GM12873 (cell line): ENCODE measurements around the gene B4GALT4.

Source experiments
- CTCF ChIP-seq: IDR thresholded peaks from 2 replicates; pipeline ENCODE4 v1.5.1; 2012; ENCODE audit warnings: low read depth, mild to moderate bottlenecking, moderate library complexity, low read length, control low read depth; ENCODE audit not compliant: insufficient read depth; ENCODE audit errors: missing control alignments

B4GALT4 gene

GRCh38 chr3:119211193-119211592 lies 29.5 kb downstream of the B4GALT4 start:
- TF ChIP-seq CTCF: no peak

DNA sequence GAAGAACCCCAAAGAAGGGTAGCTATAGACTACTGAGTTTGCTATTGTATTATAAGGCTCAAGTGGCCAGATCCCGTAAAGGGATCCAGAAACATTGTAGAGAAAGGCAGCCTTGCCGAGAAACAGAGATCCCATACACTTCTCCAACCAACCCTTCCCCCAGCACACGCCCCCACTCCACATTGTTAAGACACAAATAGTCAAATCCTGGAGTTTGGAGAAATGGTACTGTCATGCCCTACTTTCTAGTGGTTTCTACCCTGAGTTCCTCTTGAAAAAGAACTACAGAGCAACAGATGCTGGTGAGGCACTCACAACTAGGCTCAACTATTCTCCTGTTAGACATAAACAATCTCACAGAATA lies 33.2 kb downstream of the B4GALT4 start:
- TF ChIP-seq CTCF: no peak

GRCh38 chr3:119206611-119207511 lies 33.8 kb downstream of the B4GALT4 start:
- no peak for TF ChIP-seq CTCF

DNA sequence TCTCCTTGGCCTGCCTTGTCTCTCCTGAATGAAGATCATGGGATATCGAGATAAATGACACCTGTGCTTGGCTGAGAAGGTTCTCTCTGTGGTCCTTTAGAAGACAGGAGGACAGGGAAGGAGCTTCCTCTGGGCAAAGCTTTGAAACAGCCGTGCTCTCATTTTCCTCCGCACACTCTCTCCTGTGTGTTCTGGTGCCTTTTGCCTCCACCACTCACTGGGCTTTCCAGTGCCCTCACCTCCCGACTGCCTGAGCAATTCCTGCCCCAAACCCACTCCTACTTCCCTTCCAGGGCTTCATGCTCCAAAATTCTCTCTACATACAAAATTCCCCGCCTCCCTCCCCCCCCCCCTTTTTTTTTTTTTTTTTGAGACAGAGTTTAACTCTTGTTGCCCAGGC lies 35.0 kb downstream of the B4GALT4 start:
- no peak for TF ChIP-seq CTCF

DNA sequence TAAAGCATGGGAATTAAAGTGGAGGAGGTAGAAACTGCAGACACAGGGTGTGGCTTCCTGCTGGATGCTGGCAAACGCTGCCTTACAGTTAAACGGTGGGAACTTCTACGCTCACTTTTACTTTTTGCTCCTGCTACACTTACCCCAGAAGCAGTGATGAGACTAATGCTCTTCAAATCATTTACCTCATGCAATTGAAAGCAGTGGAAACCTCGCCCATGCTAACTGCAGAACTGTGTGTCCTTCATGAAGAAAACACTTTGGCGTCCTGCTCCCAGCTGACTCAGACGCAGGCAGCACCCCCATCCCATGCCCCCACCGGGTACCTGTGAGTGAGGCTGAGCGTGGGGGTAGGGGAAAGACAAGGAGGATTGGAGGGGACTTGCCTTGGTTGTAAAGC lies 35.5 kb downstream of the B4GALT4 start:
- no peak for TF ChIP-seq CTCF

GRCh38 chr3:119195911-119196310 lies 44.8 kb downstream of the B4GALT4 start:
- TF ChIP-seq CTCF: no peak

DNA sequence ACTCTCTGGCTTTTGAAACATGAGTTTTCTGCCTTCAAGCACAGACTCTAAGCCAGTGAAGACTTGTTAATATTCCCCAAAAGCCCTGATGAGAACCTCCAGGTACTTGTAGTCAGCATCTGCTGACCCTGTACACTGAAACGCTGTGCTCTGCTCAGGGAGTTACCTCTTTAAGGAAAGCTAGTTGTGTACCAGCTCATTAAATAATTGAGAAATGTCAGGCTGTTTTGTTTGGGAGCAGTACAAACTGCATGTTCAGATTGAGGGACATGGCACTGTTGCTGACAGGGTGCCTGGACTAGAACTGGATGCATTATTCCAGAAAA lies 45.6 kb downstream of the B4GALT4 start:
- TF ChIP-seq CTCF: no peak
